Neural cell (in vitro differentiated cells): ENCODE results near the gene GLB1L3.

Source experiments
- CTCF ChIP-seq: fragments of 450-650 bp; IDR thresholded peaks from 2 replicates; pipeline ENCODE4 v1.5.1; 2014; ENCODE audit warnings: antibody characterized with exemption, mild to moderate bottlenecking, moderate library complexity; ENCODE audit not compliant: poor library complexity, severe bottlenecking
- EP300 ChIP-seq: fragments of 450-650 bp; conservative IDR thresholded peaks from 2 replicates; pipeline ENCODE4 v1.6.1; 2014; ENCODE audit warnings: antibody characterized with exemption, mild to moderate bottlenecking, moderate library complexity; ENCODE audit not compliant: poor library complexity, severe bottlenecking
- SMC3 ChIP-seq: fragments of 450-650 bp; conservative IDR thresholded peaks from 2 replicates; pipeline ENCODE4 v1.6.1; 2014; ENCODE audit warnings: antibody characterized with exemption, mild to moderate bottlenecking, moderate library complexity; ENCODE audit not compliant: poor library complexity

GRCh38 chr11:134254433-134255183 is 21.6 kb upstream of the GLB1L3 start:
- TF ChIP-seq CTCF (no peak), EP300 (no peak), SMC3 (no peak)
